ENCODE results near the gene ITPK1. TPM values are rescaled to one million over a fixed set of nuclear protein-coding genes. Genes with fewer than 3 reads are reported as not detected.
"Not testable (repeated sequence)": the region's sequence is repeated elsewhere in the genome, so short reads cannot be mapped to it uniquely, and the experiment has no call there.

The ITPK1 gene
- total RNA-seq, 1 experiment from 2014 or later = 133 TPM

- no peaks in the 10 kb centered on the region for H3K27me3 Mint-ChIP-seq (ENCODE audit: insufficient read depth, unreplicated experiment)
- no peaks in the 10 kb centered on the region for H3K9me3 Mint-ChIP-seq (ENCODE audit: unreplicated experiment)
- no peak for TF ChIP-seq CTCF (IDR thresholded peaks at IDR 0.05; ENCODE audit: unreplicated experiment)
- no peak overlapping the region for H3K27ac Mint-ChIP-seq (ENCODE audit: low read depth, unreplicated experiment)
- no peak for DNase-seq (ENCODE audit: unreplicated experiment)
- POLR2A ChIA-PET = interaction anchor here (1.8 kb wide), 1 partner anchor 32 kb away, joined by 5 read pairs; no protein-coding TSS in a partner anchor
- H3K4me1 Mint-ChIP-seq (ENCODE audit: insufficient read depth, unreplicated experiment) = peaks cover 10% of the 10 kb centered on the region
- CTCF ChIA-PET = interaction anchor here (0.5 to 19.4 kb wide), 9 partner anchors 8 to 298 kb away, joined by 3 to 336 read pairs (median 3); partner anchors contain the start of gene ITPK1
- intact Hi-C loops (cut with micrococcal nuclease) = no loop called here
- no peak overlapping the region for H3K4me3 Mint-ChIP-seq (ENCODE audit: unreplicated experiment)
- no TSS peak for BruUV-seq (replicated peaks)
- no peaks in the 10 kb centered on the region for H3K36me3 Mint-ChIP-seq (ENCODE audit: insufficient read depth, unreplicated experiment)
These were observed 30.4 kb upstream of the ITPK1 start for GRCh38 chr14:93146119-93146518.

GRCh38 chr14:93142854-93143652, 27.3 kb upstream of the ITPK1 start:
- intact Hi-C loops (cut with micrococcal nuclease) = no loop called here
- BruUV-seq (replicated peaks) = no TSS peak
- ChIA-PET CTCF (interaction anchor here (0.7 to 19.4 kb wide), 3 partner anchors 28 to 477 kb away, joined by 3 to 336 read pairs (median 5); partner anchors contain the start of gene ITPK1), POLR2A (interaction anchor here (0.7 to 0.9 kb wide), 2 partner anchors 30 to 96 kb away, joined by 3 read pairs; no protein-coding TSS in a partner anchor)
- DNase-seq (ENCODE audit: unreplicated experiment) = no peak
- TF ChIP-seq CTCF (IDR thresholded peaks at IDR 0.05; ENCODE audit: unreplicated experiment) = no peak
- H3K36me3 Mint-ChIP-seq (ENCODE audit: insufficient read depth, unreplicated experiment) = no peaks in the 10 kb centered on the region
- no peaks in the 10 kb centered on the region for H3K27me3 Mint-ChIP-seq (ENCODE audit: insufficient read depth, unreplicated experiment)
- no peak overlapping the region for H3K27ac Mint-ChIP-seq (ENCODE audit: low read depth, unreplicated experiment)
- no peak overlapping the region for H3K4me3 Mint-ChIP-seq (ENCODE audit: unreplicated experiment)
- peaks cover 8% of the 10 kb centered on the region for H3K4me1 Mint-ChIP-seq (ENCODE audit: insufficient read depth, unreplicated experiment)
- no peaks in the 10 kb centered on the region for H3K9me3 Mint-ChIP-seq (ENCODE audit: unreplicated experiment)

- intact Hi-C loops (cut with micrococcal nuclease) = loop anchor here (2.0 kb wide), 1 partner anchor 257 kb away; no protein-coding TSS in a partner anchor
- BruUV-seq (replicated peaks) = no TSS peak
- no peak for TF ChIP-seq CTCF (IDR thresholded peaks at IDR 0.05; ENCODE audit: unreplicated experiment)
- H3K9me3 Mint-ChIP-seq (ENCODE audit: unreplicated experiment) = no peaks in the 10 kb centered on the region
- H3K36me3 Mint-ChIP-seq (ENCODE audit: insufficient read depth, unreplicated experiment) = no peaks in the 10 kb centered on the region
- H3K4me3 Mint-ChIP-seq (ENCODE audit: unreplicated experiment) = no peak overlapping the region
- H3K4me1 Mint-ChIP-seq (ENCODE audit: insufficient read depth, unreplicated experiment) = peaks cover 22% of the 10 kb centered on the region
- no peak overlapping the region for H3K27ac Mint-ChIP-seq (ENCODE audit: low read depth, unreplicated experiment)
- POLR2A ChIA-PET = interaction anchor here (0.7 to 10.6 kb wide), 5 partner anchors 23 to 192 kb away, joined by 3 to 117 read pairs (median 3); partner anchors contain the start of gene ITPK1
- CTCF ChIA-PET = interaction anchor here (0.6 to 19.4 kb wide), 17 partner anchors 9 to 258 kb away, joined by 3 to 336 read pairs (median 3); partner anchors contain the start of gene ITPK1
- no peaks in the 10 kb centered on the region for H3K27me3 Mint-ChIP-seq (ENCODE audit: insufficient read depth, unreplicated experiment)
- DNase-seq (ENCODE audit: unreplicated experiment) = peak; percentile 58
These were observed 22.1 kb upstream of the ITPK1 start for GRCh38 chr14:93137864-93138263.

GRCh38 chr14:93136508-93136907, 20.8 kb upstream of the ITPK1 start:
- H3K4me3 Mint-ChIP-seq (ENCODE audit: unreplicated experiment); H3K9me3 Mint-ChIP-seq (ENCODE audit: unreplicated experiment); H3K27ac Mint-ChIP-seq (ENCODE audit: low read depth, unreplicated experiment); H3K36me3 Mint-ChIP-seq (ENCODE audit: insufficient read depth, unreplicated experiment); BruUV-seq (replicated peaks); intact Hi-C loops (cut with micrococcal nuclease); DNase-seq (ENCODE audit: unreplicated experiment); H3K27me3 Mint-ChIP-seq (ENCODE audit: insufficient read depth, unreplicated experiment): not testable (repeated sequence)
- peaks cover 22% of the 10 kb centered on the region for H3K4me1 Mint-ChIP-seq (ENCODE audit: insufficient read depth, unreplicated experiment)
- ChIA-PET POLR2A (interaction anchor here (10.6 kb wide), 1 partner anchor 22 kb away, joined by 117 read pairs; the partner anchor contains the start of gene ITPK1), CTCF (interaction anchor here (0.6 to 19.4 kb wide), 2 partner anchors 21 to 941 kb away, joined by 4 to 336 read pairs; partner anchors contain the start of gene ITPK1)

All from MCF 10A (cell line).